CD4-positive, alpha-beta T cell treated with Interleukin-6 at 100 ng/mL for 8 hours (primary cell): ENCODE results near the gene CNTNAP2.

Source experiments
- DNase-seq: peaks from one replicate; pipeline ENCODE4 v3.0.0-alpha.2; 2020; ENCODE audit warnings: mixed read lengths, low spot score

Gene CNTNAP2

DNA sequence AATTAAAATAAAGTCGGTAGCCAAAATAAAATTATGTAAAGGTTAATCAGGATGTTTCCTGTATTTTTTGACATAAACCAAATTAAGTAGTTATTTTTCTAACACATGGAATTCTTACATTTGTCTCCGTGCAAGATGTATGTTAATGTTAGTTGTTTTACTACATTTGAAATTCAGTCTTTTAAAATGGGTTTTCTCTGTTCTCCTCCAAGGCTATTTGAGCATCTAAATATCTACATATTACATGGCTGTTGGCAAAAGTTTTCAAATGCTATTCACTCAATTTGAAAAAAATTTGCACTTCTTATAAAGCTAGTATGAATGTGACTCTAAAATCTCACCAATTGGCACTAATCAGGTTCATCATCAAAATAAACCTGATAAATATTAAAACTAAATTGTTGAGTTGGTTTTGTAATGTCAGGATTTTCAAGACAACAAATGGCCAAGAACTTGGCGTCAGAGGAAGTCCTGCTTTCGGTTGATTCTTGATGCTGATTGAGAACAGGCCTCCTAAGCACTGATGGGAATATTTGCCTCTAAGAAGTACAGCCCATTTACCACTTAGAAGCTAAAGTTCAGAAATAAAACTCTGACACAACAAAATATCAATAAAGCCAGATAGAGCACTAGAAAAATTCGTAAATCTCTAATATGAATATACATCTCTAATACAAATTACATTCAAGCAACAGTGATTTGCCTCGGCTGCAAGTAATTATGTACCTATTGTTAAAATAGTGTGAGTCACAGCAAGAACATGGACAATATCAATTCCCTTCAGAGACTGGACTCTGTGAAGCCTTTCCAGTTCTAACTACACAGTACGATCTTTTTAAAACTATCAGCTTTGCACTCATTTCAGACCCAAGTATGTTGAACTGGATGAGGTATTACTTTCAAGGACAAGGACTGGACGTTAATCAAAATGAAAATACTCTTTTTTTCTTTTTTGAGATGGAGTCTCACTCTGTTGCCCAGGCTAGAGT is 1740.8 kb downstream of the CNTNAP2 start:
- no peak for DNase-seq

DNA sequence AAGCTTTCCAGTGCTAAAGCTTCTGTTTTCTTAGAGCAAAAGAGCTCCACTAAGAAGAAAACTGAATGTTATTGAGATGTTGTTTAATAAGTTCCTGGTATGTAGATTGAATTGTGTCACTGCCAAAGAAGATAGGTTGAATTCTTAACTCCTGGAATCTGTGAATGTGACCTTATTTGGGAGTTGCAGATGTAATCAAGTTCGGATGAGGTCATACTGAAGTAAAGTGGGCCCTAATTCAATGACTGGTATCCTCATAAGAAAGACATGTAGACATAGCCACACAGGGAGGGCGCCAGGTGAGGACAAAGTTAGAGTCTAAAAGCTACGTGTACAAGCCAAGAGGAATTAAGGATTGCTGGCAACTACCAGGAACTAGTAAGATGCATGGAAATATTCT is 1741.8 kb downstream of the CNTNAP2 start:
- DNase-seq, result no peak

DNA sequence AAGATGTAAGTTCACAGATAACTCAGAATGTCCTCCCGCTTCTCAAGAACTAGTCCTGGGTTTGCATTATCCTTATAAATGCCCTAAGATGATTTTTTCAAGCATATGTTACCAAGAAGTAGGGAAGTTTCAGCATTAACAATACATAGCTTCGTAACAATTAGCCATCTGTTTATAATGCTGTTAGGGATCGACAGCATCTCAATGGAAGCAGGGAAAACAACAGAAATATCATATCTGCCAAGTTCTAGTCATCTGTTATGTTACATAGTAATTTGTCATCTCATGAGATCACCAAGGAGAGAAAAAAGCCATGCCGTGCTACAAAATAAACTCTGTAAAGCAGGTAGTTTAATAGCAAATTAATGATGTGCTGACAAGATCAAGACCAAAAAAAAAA is 1742.4 kb downstream of the CNTNAP2 start:
- DNase-seq, result no peak

DNA sequence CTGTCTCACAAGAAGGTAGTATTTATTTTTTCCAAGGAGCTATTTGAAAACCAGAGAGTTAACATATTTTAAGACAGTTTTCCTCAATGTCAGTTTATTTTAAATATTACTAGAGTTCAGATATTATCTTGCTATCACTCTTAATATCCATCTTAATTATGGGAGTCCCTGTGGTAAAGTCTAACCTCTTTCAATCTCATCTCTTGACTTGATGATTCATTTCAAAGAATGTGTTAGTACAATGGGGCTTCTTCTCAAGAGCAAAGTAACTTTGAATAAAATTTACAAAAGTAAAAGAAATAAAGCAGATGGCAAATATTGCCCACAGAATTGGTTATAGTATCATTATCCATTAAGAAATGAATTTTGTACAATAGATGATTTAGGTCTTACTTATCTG is 1742.9 kb downstream of the CNTNAP2 start:
- DNase-seq, result no peak

DNA sequence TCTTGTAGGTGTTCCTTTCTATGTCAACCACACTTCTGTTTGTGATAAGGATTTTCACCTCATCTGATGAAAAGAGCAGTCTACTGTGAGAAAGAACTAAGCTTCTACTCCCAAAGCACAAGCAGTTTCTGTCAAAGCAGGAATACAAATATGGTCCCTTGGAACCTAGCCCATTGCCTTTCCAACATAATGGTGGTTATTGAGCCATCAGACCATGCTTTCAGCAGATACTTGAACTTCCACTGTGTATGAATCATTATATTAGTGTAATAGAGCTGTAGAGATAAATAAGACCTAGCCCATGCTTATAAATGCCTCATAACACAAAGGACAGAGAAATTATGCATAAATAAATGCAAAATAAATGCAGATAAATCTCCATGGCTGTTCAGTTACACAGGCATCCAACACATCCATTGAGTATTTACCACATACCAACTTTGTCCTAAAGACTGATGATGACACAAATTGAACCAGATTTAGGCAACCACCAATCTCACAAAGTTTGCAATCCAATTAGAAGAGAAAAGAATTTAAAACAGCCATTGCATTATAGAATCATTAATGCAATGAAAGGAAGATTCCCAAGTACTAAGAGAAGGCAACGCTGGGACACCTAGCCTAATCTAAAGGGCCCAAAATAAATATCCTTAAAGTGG is 1744.6 kb downstream of the CNTNAP2 start:
- DNase-seq, result no peak

DNA sequence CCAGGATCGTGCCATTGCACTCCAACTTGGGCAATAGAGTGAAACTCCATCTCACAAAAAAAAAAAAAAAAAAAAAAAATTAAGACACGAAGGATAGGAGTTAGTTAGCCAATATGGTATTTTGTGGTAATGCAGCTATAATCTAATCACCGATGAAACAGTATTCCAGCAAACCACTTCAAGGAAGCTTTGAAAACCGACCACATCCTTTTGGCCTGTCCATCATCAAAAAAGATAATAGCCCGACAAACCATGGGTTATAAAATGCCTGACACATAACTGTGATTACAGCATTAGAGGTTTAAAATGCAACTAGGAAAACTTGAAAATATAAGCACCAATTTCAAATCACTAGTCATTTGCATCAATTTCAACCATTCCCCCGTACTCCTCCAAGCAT is 1745.3 kb downstream of the CNTNAP2 start:
- DNase-seq, result no peak

DNA sequence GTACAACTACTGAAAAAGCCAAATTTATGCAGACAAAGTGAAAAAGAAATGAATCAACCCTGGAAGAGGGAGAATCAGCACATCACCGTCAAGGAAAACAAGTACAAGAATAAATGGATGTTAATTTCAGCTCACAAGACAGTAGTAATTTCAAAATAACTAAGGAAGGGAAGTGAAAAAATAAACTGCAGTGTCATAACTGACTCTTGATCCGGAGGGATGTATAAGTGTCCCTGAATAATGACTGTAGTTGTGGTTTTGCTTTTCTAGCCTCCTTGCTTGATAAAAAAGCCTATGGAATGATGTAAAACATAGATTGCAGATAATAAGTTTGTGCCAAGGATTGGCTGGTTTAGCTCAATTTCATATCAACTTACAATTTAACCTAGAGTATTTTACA is 1752.9 kb downstream of the CNTNAP2 start:
- no peak for DNase-seq

DNA sequence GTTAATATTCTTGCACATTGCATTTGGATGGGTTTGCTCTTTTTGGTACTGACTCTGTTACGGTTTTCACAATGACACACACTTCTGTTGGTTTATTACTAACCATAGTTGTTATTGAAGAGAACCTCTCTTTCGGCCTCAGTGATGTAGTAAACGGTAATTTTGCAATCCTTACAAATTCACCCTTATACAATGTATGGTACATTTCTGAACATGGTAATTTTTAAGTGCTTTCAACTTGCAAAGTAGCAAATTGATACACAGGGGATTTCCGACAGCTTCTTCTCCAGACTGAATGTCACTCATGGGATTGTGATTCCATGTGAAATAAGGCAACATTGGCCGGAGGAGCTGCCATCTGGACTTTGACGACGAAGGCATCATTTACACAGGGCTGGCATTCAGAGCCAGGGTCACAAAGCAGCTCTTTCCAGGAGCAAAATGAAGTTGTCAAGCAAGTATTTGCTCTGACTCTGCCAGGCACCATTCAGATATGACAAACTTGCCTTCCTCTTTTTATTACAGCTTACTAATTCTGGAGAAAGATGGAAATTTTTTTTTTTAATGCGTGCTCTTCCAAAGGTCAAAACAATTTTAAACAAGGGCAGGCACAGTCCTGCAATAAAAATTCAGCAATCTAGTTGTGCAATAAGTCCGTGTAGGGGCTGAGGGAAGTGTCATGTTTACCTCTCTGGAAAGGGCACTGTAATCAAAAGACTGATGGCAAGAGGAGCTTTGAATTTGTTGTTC is 1762.5 kb downstream of the CNTNAP2 start:
- DNase-seq, result no peak

DNA sequence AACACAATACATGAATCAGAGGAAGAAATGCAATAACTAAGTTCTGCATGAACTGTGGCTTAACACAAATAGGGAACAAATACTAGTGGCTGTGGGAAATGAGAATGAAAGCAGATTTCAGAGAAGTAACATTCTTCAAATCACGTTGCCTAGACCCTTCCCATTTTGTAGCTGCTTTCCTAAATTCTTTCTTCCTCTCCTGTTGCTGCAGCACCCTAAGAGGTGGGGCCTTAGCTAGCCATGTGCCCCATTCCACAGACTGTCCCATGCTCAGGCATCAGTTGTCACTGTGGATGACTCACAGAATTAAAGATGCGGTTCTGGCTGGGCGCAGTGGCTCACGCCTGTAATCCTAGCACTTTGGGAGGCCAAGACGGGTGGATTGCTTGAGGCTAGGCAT is 1769.3 kb downstream of the CNTNAP2 start:
- no peak for DNase-seq

DNA sequence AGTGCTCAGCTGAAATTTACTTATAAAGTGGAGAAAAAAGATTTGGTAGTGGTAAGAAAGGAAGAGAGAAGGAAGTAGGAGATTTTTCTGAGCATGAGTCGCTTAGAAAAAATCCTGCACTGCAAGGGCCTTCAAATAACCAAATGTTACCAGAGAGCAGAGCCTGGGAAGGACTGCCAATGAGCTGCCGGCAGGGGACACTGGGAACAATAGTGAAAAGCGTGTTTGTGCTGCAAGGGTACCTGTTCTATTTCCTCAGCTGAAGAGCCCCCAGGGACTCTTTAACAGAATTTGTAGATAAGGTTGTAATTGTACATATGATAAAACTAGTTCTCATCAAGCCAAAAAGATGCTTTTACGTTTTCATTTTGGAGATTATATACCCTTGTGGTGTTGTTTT is 1777.7 kb downstream of the CNTNAP2 start:
- DNase-seq, result no peak

DNA sequence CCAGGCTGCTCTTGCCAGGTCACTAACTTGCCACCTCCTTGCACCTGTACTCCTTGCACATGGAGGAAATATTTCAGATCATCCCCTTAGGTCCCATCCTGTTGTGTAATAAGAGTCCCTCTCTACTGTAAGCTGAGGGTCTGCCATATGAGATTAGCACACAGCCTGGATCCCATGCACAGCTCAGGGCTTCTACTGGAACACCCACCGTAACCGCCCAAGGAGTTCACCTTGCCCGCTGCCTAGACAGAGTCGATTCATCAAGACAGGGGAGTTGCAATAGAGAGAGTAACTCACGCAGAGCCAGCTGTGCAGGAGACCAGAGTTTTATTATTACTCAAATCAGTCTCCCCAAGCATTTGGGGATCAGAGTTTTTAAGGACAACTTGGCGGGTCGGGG is 1779.5 kb downstream of the CNTNAP2 start:
- DNase-seq, result no peak

DNA sequence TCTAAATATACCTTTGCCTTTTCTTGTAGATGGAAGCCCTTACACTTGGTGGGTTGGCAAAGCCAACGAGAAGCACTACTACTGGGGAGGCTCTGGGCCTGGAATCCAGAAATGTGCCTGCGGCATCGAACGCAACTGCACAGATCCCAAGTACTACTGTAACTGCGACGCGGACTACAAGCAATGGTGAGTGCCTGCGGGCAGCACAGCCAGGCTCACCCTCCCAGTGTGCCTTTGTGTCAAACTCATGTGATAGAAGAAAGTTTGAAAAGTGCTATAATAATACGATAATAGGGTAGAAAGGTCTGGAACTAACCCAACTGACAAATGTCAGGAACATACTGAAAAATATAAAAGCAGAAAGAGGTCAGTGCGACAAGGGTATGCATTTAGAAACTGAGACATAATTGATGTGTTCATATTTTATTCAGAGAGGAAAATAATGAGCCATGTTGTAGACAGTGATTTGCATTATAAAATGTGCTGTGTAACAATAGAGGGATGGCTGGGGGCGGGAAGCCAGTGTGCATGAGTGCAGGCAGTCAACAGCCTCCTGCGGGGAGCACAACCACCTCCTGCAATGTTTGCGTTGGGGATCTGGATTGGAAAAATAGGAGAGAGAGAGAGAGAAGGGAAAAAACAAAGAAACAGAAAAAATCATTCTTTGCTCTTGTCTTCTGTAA is 1787.1 kb downstream of the CNTNAP2 start:
- no peak for DNase-seq

DNA sequence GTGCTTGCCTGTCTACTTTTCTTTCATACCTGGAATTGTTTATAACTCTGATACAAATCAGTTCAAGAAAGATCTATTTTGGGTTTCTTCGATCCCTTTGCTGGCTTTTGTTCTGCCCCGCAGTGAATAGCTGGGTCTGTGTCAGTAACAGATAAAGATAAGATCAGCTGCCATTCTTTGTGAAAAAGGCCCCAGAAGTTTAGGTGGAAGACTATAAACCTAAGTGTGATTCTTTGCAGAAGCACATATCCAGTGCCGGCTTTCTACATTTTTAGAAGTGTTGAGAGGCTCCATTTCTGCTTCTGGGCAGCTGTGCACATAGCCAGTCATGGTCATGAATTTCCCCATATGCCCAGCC is 1787.6 kb downstream of the CNTNAP2 start:
- DNase-seq, result no peak

DNA sequence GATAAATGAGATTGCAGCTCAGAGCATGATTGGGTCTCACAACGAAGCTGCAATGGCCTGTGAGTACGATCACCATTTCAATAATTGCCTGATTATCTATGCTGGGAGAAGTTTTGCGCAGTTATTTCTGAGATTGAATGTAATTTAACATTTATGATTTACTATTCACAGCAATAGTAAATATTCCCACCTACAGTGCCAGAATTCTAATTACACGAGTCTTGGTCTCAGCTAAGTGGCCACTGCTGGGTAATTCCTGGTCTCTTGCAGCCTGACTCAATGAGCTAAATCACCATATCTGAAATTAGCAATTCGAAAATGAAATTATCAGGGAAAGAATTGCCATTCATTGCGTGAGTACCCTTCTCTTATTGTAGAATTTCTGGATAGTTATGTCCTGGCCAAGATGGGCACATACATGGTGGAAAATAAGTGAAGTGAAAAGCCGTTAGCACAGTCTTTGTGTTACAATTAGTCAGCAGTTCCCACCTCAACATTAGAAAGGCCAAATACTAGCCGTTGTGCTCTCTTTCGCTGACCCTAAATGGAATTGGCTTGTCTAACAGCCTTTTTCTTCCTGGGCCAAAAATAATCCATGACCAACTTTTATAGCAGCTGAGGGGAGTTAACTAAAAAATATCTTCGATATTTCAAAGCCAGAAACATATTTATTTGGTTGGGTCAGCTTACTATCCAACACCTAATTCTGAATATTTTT is 1793.0 kb downstream of the CNTNAP2 start:
- DNase-seq, result no peak

DNA sequence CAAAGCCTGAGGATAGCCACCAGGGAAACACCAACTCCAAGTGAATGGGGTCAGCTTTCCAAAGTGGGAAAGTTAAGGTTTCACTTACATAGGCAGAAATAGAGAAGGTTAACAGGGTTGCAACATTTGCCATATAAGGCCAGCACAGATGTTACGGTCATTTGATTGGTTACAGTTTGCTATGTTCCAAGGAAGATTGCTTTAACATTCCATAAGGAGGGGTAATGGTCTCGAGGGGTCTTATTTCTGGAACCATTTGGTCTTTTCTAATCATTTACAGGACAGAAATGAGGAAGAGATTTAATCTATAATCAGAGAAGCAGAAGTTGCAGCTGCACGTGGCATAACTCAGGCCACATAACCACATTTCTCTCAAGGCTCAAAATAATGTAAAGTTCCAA is 1794.6 kb downstream of the CNTNAP2 start:
- DNase-seq, result no peak

DNA sequence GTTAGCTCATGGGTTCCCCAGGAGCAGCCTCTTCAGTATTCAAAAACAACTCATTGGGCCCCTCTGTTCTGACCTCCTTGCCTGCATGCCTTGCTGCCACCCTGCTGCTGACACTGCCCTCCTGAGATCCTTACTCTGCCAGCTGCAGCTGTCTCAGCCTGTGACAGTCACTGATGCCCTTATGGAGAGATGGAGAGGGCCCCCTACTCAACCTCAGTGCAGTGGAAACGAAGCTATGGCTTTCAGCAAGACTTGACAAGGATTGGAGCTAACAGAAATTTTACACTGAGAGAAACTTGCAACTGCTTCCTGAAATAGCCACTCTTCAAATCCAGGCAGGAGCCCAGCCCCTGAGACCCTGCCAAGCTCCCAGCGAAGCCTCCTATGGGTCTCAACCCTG is 1795.7 kb downstream of the CNTNAP2 start:
- DNase-seq, result no peak

DNA sequence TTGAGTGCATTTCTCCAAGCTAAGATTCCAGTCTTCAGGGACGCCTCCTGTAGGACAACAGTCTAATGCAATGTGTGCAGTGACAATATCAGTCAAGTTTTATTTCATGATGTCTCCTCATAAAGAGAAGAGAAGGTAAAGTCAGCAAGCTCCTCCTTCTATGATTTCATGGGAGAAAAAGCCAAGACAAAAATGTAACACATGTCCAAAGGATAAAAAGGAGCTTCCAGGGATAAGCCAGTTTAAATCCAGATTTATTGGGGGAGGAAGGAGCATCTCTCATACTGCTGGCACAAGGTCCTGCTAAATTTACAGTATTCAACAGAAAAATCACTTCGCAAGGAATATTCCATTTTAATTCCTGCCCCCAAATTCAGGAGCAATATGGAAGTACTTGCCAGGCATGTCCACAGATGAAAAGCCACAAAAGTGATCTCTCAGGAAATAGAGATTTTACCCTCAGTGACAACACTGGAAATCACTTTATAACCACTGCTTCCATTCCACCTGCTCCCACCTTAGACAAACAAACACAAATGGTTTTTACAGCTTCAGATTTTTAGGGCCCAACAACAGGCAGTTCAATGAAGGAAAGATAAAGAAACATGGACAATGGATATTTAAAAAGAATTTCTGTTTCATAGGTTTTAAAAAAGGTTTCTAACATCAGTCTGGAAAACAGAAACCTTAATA is 1796.5 kb downstream of the CNTNAP2 start:
- DNase-seq, result no peak

DNA sequence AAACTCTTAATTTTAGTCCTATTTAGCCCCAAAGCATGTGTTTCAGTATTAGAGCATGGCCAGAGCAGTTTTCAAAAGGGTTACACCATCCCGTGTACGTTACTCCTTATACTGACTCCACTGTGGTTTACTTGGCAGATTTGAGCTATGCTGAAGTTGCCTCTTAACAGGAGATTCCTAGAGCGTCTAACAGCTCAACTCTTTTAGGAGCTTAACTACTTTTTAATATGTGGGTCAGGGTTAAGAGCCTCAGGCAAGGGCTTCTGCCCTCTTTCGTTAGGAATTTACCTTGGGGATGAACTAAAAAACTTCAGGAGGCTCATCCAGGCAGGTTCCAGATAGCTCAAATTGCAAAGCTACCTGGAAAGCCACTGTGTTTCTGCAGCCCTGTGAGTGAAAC is 1799.2 kb downstream of the CNTNAP2 start:
- DNase-seq, result no peak

DNA sequence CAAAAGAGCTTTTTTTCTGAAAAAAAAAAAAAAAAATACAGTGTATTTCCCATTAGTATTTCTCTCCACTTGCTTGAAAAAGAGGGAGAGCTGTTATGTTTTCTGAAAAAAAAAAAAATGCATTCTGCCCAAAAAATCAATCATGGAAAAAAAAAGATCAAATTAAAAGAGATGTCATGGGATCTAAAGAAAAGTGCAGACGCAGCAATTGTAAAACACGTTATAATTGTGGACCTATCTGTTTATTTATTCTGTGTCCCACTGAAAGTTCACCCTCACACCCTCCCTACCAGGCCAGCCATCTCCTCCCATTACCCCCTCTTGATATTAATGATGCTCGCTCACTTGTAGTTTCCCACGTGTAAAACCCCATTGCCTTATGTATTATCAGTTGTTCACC is 1800.0 kb downstream of the CNTNAP2 start:
- DNase-seq, result no peak

DNA sequence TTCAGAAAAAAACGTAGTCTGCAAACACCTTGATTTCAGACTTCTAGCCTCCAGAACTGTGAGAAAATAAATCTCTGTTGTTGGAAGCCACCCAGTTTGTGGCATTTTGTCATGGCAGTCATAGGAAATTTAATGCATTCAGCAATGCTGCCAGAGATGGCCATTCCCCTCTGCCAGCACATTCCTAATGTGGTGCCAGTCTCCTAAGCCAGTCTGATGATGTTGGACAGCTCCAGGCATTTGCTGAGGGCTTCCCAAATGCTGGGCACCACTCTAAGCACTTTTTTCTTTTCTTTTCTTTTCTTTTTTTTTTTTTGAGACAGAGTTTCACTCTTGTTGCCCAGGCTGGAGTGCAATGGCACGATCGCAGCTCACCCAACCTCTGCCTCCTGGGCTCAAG is 1807.2 kb downstream of the CNTNAP2 start:
- DNase-seq, result no peak

DNA sequence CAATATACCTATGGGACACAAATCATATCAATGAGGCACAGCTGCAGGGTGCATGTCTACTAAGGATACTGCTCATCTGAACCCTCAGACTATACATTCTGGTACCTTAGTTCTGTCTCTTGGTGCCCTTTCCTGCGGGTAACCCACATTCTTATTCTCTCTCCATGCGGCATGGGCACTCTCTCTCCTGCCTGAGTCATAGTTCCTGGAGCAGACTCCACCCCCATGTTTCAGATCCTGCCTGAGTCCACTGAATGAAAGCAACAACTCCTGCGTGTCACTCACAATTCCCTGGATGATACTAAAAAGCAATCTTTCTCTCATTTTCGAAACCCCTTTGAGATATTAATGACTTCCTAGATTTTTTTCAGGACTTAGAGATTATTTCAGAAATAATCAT is 1820.8 kb downstream of the CNTNAP2 start:
- DNase-seq, result no peak
